ENCODE measurements around the gene PROK2.

Gene PROK2

GRCh38 chr3:71786217-71786549 is 1.2 kb upstream of the PROK2 start:
- no peak for DNase-seq

GRCh38 chr3:71785532-71786216 is 726 bp upstream of the PROK2 start:
- peak; percentile 6 for DNase-seq

GRCh38 chr3:71784201-71784913 is 591 bp downstream of the PROK2 start:
- DNase-seq = peak; percentile 4

DNA sequence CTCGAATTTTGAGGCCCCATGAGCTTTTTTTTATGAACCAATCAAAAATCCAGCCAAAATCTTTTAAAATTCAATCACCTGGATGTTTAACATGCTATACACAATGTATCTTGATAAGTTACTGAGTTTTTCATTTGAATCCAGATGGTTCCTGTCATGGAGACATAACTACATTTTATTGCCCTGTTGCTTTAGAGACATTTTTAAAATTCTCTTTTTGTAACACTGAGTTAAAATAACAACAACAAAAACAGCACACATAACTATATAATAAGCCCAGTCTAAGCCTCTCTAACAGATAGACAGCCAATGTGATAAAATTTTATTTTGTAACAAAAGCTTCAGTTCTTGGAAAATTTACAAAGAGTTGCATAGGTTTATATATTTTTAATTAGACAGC is 1.8 kb downstream of the PROK2 start:
- no peak for DNase-seq

DNA sequence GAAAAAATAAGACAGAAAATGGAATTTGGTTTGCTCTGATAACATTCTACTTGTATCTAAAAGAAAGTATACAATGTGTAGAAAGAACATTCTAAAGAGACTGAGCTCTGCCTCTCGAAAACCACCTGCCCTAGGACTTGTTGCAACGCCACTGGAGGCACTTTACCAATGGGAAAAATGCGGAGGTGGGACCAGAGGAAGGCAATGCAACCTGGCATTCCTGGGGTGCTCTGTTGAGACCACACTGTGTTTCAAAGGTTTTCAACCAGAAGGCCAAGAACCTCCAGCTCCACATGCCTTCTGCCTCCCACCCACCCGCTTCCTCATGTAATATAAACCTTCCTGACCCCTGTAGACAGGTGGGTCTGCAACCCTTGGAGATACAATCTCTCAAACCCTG is 4.5 kb downstream of the PROK2 start:
- DNase-seq = no peak

- no peak for DNase-seq
These were observed 5.1 kb downstream of the PROK2 start for GRCh38 chr3:71779674-71780377.

DNA sequence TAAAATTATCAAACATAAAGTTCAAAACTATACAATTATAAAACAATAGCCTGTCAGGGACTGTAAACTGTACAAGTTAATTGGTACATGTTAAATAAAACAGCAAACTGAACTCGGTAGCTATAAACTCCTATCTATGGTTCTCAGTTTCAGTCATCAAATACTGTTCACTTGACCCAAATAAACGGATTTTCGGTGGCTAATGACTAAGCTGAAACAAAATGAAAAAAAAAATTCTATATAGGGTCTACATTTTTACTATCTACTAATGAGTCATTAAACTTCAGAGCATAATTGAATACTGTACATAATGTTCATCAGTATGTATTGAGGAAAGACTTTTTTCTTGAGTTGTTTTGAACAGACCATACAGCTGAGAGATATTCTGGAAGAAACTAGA is 6.6 kb downstream of the PROK2 start:
- DNase-seq = no peak

DNA sequence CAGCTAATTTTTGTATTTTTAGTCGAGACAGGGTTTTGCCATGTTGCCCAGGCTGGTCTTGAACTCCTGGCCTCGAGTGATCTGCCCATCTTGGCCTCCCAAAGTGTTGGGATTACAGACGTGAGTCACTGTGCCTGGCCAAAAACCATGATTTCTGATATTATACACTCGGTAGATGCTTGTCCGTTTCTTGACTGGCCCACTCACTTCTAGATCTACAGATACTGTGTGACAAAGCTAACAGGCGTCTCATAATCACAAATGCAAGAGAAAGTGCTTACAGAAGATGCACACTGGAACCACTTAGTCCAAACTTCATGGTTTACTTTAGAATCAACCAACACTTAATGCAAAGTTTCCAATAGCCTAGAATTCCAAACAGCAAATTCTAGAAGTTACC is 8.4 kb downstream of the PROK2 start:
- DNase-seq = no peak

- DNase-seq = no peak
These were observed 13.1 kb downstream of the PROK2 start for GRCh38 chr3:71771884-71772283.

DNA sequence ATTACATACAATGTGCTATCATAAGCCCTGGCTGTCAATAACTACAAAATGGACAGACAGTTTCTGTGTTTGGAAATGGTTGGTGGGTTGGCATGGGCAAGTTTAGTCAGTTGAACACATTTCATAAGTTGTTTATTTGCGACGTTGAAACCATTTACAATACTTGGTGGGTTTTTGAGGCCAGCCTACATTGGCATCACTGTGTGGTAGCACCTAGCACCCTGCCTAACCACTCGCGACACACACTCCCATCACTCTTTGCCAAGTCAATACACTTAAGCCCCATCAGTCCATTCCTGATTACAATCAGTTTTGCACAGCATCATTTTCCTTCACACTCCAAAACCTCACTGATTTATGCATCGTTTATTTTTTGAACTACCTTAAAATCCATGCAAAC is 13.8 kb downstream of the PROK2 start:
- DNase-seq = no peak

GRCh38 chr3:71763426-71763825 is 21.5 kb downstream of the PROK2 start:
- DNase-seq = no peak

- DNase-seq = no peak
These were observed 24.8 kb downstream of the PROK2 start for GRCh38 chr3:71760140-71760539.

- DNase-seq = no peak
These were observed 25.5 kb downstream of the PROK2 start for GRCh38 chr3:71759401-71759800.

- DNase-seq = no peak
These were observed 26.9 kb downstream of the PROK2 start for GRCh38 chr3:71758091-71758490.

- DNase-seq = peak; percentile 5
These were observed 30.2 kb downstream of the PROK2 start for GRCh38 chr3:71754610-71755253.

- DNase-seq = peak; percentile 52
These were observed 31.0 kb downstream of the PROK2 start, which contains the start of gene GPR27 for GRCh38 chr3:71753701-71754609. Gene GPR27, plus strand, starts transcription at chr3:71753855. Its CDS starts 195 bp downstream, at chr3:71754050.

GRCh38 chr3:71752831-71753700 is 31.9 kb downstream of the PROK2 start:
- DNase-seq = no peak

DNA sequence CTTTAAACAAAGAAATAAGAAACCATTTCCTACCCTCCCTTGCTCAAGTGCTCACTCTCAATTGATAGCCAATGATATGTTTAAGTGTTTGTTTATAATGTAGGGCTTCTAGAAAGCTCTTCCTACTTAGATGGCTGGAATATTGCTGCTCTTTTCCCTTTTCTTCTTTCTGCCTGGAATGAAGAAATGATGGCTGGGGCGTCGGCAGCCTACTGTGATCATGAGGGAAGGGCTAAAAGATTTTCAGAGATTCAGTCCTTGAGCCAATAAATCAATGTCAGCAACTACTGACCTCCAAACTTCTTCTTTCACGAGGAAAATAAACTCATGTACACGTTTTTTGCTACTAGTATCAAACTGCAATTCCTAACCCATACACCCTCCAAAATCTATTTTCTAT is 33.3 kb downstream of the PROK2 start:
- no peak for DNase-seq

- DNase-seq = no peak
These were observed 40.2 kb downstream of the PROK2 start for GRCh38 chr3:71744738-71745137.

DNA sequence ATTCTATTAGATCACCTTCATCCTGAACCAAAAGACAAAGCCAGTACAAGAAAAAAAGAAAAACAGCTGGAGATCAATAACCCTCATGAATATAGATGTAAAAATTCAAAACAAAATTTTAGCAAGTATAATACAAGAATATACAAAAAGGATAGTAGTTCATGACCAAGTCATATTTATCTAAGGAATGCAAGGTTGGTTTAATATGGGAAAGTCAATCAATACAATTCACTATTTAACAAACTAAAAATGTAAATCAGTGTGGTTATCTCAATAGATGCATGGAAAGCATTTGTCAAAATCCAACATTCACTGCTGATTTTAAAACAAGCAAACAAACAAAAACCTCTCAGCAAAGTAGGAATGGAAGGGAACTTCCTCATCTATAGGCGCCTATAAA is 42.3 kb downstream of the PROK2 start:
- no peak for DNase-seq

- no peak for DNase-seq
These were observed 50.1 kb downstream of the PROK2 start for GRCh38 chr3:71734881-71735280.

Data from stimulated activated CD4-positive, alpha-beta T cell treated with anti-CD3 and anti-CD28 coated beads, Interleukin-15, amount 100 ng/mL, for 24 hours (primary cell).